Measurements from ENCODE around the gene FASTKD2. TPM values are rescaled to one million over a fixed set of nuclear protein-coding genes. Genes with fewer than 3 reads are reported as not detected.

FASTKD2 gene
- total RNA-seq, 1 experiment from 2014 or later = 41.4 TPM

- BruUV-seq (replicated peaks) = no TSS peak
- Histone ChIP-seq H3K4me2 (ENCODE audit: low read length) (no peak overlapping the region), H3K4me3 (ENCODE audit: low read length) (no peak overlapping the region), H3K9me2 (replicated peaks; ENCODE audit: low read length) (no peaks in the 10 kb centered on the region), H3K36me3 (ENCODE audit: low read depth, low read length) (no peaks in the 10 kb centered on the region), H3K27ac (ENCODE audit: low read length) (no peak overlapping the region), H3F3A (ENCODE audit: low read length, unreplicated experiment) (no peaks in the 10 kb centered on the region), H4K20me1 (ENCODE audit: low read length) (no peaks in the 10 kb centered on the region), H2AFZ (ENCODE audit: low read length) (no peak overlapping the region), H3K79me2 (ENCODE audit: low read length) (no peaks in the 10 kb centered on the region), H3K27me3 (ENCODE audit: low read length) (no peaks in the 10 kb centered on the region), H3K9me3 (ENCODE audit: low read length) (no peaks in the 10 kb centered on the region), H3K9ac (ENCODE audit: low read length) (no peak overlapping the region), H3K4me1 (ENCODE audit: insufficient read depth, low read length) (no peaks in the 10 kb centered on the region)
- intact Hi-C loops (cut with micrococcal nuclease) = no loop called here
- ChIA-PET POLR2A (ENCODE audit: unreplicated experiment) (no interaction called here), CTCF (no interaction called here)
- ATAC-seq (no peak), DNase-seq (no peak)
- TF ChIP-seq EZH2 (IDR thresholded peaks at IDR 0.05; ENCODE audit: low read length, unreplicated experiment) (no peak), CTCF (conservative IDR thresholded peaks at IDR 0.05; ENCODE audit: low read depth, low read length) (no peak), EZH2phosphoT487 (IDR thresholded peaks at IDR 0.05; ENCODE audit: borderline replicate concordance, low read length) (no peak)
These were observed 49.1 kb downstream of the FASTKD2 start for GRCh38 chr2:206814498-206814897.

- ChIA-PET CTCF (no interaction called here), POLR2A (ENCODE audit: unreplicated experiment) (no interaction called here)
These were observed 55.4 kb downstream of the FASTKD2 start for GRCh38 chr2:206820807-206821206.

GRCh38 chr2:206823178-206823577 is 57.8 kb downstream of the FASTKD2 start:
- Histone ChIP-seq H3F3A (ENCODE audit: low read length, unreplicated experiment) (no peaks in the 10 kb centered on the region), H3K4me2 (ENCODE audit: low read length) (no peak overlapping the region), H3K79me2 (ENCODE audit: low read length) (no peaks in the 10 kb centered on the region), H2AFZ (ENCODE audit: low read length) (no peak overlapping the region), H3K9me3 (ENCODE audit: low read length) (no peaks in the 10 kb centered on the region), H3K4me3 (ENCODE audit: low read length) (no peak overlapping the region), H3K36me3 (ENCODE audit: low read depth, low read length) (no peaks in the 10 kb centered on the region), H3K27ac (ENCODE audit: low read length) (no peak overlapping the region), H3K4me1 (ENCODE audit: insufficient read depth, low read length) (no peaks in the 10 kb centered on the region), H3K9ac (ENCODE audit: low read length) (no peak overlapping the region), H4K20me1 (ENCODE audit: low read length) (no peaks in the 10 kb centered on the region), H3K27me3 (ENCODE audit: low read length) (no peaks in the 10 kb centered on the region), H3K9me2 (replicated peaks; ENCODE audit: low read length) (no peaks in the 10 kb centered on the region)
- intact Hi-C loops (cut with micrococcal nuclease) = no loop called here
- no peak for ATAC-seq
- ChIA-PET POLR2A (ENCODE audit: unreplicated experiment) (no interaction called here), CTCF (no interaction called here)
- no peak for TF ChIP-seq CTCF (conservative IDR thresholded peaks at IDR 0.05; ENCODE audit: low read depth, low read length)
- no peak for TF ChIP-seq EZH2 (IDR thresholded peaks at IDR 0.05; ENCODE audit: low read length, unreplicated experiment)
- TF ChIP-seq EZH2phosphoT487 (IDR thresholded peaks at IDR 0.05; ENCODE audit: borderline replicate concordance, low read length) = no peak
- DNase-seq = no peak
- no TSS peak for BruUV-seq (replicated peaks)

More at GRCh38 chr2:206820807-206821206, 55.4 kb downstream of the FASTKD2 start:
- Histone ChIP-seq H4K20me1 (ENCODE audit: low read length) (no peaks in the 10 kb centered on the region), H2AFZ (ENCODE audit: low read length) (no peak overlapping the region), H3K9ac (ENCODE audit: low read length) (no peak overlapping the region), H3F3A (ENCODE audit: low read length, unreplicated experiment) (no peaks in the 10 kb centered on the region), H3K27ac (ENCODE audit: low read length) (no peak overlapping the region), H3K9me2 (replicated peaks; ENCODE audit: low read length) (no peaks in the 10 kb centered on the region), H3K79me2 (ENCODE audit: low read length) (no peaks in the 10 kb centered on the region), H3K4me3 (ENCODE audit: low read length) (no peak overlapping the region), H3K36me3 (ENCODE audit: low read depth, low read length) (no peaks in the 10 kb centered on the region), H3K4me2 (ENCODE audit: low read length) (no peak overlapping the region), H3K9me3 (ENCODE audit: low read length) (no peaks in the 10 kb centered on the region), H3K27me3 (ENCODE audit: low read length) (no peaks in the 10 kb centered on the region), H3K4me1 (ENCODE audit: insufficient read depth, low read length) (no peaks in the 10 kb centered on the region)
- ATAC-seq (no peak), DNase-seq (no peak)
- intact Hi-C loops (cut with micrococcal nuclease) = no loop called here
- no TSS peak for BruUV-seq (replicated peaks)
- TF ChIP-seq CTCF (conservative IDR thresholded peaks at IDR 0.05; ENCODE audit: low read depth, low read length) = no peak
- no peak for TF ChIP-seq EZH2phosphoT487 (IDR thresholded peaks at IDR 0.05; ENCODE audit: borderline replicate concordance, low read length)
- no peak for TF ChIP-seq EZH2 (IDR thresholded peaks at IDR 0.05; ENCODE audit: low read length, unreplicated experiment)
